Middle frontal gyrus (tissue), 1 donor: ENCODE measurements around the gene EPB41.

Experiments
- DNase-seq: peaks from one replicate; pipeline ENCODE4 v3.0.0-alpha.2; 2015; ENCODE audit warnings: low spot score; ENCODE audit errors: extremely low spot score

EPB41 gene

GRCh38 chr1:28890836-28891235 is 23.5 kb upstream of the EPB41 start:
- DNase-seq: no peak

DNA sequence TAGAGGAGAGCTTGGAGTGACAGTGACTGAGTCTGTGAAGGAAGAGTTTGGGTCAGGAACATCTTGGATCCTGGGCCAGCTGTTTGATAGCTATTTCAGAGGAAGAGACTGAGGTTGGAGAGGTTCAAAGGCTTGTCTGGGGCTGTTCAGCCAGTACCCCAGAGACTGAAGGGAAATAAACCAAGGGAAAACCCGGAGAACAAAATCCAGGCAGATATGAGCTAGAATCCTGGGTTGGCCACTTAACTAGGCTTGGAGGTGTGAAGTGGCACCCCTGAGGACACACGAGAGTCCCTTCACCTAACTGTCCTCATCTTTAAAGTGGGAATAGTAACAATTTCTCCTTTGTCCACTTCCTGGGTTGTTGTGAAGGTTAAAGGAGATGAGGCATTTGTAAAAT is 23.1 kb upstream of the EPB41 start:
- DNase-seq: no peak

GRCh38 chr1:28893403-28894102 is 20.8 kb upstream of the EPB41 start:
- DNase-seq: no peak

DNA sequence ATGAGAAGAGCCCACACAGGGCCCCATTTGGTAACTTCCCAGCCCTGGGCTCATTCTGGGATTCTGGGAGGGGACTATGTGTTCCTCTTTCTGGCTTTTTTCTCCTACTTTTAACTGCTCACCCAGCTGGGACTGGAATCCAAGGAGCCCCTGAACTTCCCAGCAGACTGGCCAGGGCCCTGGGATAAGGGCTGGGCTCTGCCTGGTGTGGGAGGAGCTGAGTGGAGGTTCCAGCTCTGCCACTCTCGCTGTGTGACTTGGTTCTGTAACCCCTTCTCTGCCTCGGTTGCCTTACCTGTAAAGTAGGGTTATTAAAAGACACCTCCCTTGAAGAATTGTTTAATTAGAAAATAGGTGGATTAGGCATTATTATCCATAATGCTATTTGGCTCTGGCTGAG is 19.6 kb upstream of the EPB41 start:
- no peak for DNase-seq

DNA sequence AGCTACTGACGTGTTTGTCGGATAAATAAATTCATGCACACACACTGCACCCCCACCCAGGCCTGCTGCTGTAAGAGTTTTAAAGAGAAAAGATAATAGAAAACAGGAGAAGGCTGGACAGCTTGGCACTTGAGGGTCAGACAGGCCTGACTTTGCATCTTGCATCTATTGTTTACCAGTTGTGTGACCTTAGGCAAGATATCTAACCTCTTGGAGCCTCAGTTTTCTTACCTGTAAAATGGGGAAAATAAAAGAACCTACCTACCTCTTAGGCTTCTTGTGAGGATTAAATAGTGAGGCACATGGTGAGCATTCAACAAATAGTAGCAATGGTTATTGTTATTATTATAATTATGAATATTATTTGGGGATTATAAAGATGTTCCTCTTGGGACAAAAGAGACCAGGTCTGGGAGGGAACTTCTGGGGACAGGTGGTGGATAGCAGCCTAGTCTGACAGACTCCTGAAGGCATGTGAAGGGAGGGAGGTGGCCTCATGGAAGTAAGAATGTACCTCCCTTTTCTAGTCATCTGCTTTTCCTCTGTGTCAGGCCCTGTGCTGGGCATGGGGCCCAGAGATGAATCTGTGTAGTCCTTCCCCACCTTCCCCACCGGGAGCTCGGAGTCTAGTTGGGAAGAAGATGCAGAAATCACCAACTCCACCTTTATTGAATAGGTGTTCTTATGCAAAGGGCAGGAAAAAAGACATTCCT is 18.3 kb upstream of the EPB41 start:
- no peak for DNase-seq

- DNase-seq: no peak
Observed at GRCh38 chr1:28896609-28896986, 17.8 kb upstream of the EPB41 start.

- DNase-seq: no peak
Observed at GRCh38 chr1:28897789-28898188, 16.6 kb upstream of the EPB41 start.

DNA sequence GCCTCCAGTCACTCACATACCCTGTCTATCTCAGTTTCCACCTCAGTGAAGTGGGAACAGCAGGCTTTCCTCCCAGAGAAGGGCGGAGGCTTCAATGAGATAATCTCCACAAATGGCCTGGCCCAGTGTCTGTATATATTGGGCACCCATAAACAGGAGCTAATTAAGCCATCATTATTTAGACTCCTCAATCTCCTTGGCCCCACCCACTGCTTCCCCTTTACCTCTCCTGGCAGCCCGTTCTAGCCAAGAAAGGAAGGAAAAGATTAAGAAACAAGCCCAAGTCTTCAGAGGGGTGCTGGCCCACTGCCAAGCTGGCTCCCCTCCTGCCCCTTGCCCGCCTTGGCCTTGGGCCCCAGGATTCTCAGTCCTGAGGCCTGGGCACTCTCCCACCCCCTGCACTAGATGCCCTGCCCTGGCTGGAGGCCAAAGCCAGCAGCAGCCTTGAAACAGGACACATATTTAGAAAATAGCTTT is 15.9 kb upstream of the EPB41 start:
- no peak for DNase-seq

DNA sequence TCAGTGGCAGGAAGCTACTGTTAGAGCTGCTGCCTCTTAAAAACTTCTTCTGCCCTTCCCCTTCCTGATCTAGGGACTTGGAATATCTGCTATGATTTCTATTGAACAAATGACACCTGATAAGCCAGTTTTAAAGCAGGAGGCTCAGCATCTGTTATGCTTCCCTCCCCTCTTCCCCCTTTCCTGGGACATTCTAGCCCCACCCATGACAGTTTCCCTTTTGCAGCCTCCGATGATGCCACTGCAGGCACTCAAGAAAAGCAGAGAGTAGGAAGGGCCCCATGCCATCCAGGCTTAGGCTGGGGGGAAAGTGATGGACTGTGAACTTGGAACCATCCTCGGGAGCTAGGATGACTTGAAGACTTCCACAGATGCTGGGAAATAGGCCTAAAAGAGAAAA is 15.1 kb upstream of the EPB41 start:
- DNase-seq: no peak

GRCh38 chr1:28900562-28900961 is 13.8 kb upstream of the EPB41 start:
- no peak for DNase-seq

DNA sequence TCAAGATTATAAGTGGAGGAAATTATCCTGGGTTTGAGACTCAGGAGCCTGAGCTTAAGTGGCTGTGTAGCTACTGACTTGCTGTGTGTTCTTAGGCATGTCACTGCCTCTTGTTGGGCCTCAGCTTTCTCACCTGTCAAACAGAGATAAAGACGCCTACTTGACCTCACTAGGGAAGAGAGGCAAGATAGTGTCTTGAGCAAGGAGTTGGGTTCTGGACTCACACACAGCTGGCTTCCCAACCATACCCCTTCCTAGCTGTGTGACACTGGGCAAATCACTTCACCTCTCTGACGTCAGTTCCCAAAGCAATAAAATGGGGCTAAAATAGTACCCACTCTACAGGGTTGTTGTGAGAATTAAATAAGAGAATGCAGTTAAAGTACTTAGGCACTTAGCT is 11.6 kb upstream of the EPB41 start:
- no peak for DNase-seq

- no peak for DNase-seq
Observed at GRCh38 chr1:28905921-28906666, 8.3 kb upstream of the EPB41 start.

DNA sequence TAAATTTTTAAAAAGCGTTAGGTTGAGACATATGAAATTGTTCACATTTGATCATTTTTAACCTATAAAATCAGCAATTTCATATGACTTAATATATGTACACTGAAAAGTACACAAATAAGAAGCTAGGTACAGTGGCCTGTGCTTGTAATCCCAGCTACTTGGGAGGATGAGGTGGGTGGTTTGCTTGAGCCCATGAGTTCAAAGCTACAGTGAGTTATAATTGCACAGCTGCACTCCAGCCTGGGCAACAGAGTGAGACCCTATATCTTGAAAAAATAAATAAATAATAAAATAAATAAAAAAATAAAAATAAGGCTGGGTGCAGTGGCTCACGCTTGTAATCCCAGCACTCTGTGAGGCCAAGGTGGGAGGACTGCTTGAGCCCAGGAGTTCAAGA is 5.2 kb upstream of the EPB41 start:
- no peak for DNase-seq

- no peak for DNase-seq
Observed at GRCh38 chr1:28910379-28911115, 3.8 kb upstream of the EPB41 start.

DNA sequence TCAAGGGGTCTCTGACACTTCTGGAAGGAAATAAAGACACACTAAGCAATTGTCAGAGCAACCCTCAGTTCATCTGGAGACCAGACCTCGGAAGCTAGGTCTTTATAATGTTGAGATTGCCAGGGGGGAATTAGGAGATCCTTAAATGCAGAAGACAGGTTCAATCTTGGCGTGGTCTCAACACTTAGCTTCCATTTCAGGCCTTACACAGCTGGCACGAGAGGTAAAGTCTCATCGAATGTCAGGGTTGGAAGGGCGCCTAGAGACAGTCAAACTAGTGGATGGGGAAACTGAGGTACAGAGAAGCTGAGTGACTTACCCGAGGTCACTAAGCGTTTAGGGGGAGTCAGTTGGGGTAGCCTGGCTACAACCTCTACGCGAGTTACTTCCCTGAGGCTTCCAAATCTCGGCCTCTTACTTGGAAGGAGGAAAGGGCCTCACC is 562 bp upstream of the EPB41 start:
- no peak for DNase-seq

DNA sequence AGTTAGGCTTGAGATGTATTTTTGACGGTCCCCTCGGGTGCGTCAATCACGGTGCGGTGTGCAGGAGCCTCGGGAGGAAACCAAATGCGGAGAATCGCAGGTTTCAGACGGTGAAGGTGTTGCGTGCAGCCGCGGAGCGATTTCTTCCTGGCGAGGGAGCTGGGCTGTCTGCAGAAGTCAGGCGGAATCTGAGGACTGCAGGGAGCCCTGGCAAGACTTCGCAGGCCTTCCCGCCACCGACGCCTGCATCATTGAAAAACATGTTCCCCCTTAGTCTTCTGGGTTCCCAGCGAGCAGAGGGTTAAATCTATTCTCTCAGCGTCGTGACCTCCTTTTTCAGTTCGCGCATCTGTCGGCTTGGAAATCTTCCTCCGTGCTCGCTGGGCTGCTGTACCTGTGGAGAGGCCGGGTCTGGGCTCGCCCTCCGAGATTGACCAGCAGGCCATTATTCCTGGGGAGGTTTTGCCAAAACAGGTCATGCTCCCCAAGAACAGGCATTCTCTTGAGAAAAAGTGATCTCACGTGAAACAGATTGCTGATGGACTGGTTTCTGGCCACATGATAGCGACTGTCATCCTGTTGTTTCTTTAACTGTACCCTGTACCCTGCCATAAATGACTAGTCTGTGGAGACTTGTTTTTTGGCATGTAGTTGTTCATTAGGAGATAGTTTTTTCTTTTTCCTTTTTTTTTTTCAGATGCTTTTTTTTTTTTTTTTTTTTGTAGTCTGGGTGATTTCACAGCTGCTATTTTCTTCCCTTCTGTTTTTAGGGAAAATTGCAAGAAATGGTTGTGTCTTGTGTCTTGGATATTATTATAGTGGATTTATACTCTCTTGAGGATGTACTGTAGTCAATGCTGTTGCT is 894 bp downstream of the EPB41 start:
- no peak for DNase-seq

DNA sequence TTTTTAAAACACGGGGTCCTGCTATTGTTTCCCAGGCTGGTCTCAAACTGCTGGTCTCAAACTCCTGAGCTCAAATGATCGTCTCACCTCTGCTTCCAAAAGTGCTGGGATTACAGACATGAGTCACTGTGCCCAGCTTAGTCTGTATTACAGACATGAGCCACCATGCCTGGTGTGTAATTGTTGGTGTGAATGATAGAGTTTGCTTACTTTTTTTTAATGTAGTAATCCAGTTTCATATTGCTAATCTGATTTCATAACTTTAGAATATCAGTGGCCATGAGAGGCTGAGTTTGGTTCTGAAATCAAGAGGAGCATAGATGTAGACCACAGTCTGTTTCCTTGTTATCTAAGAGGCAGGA is 3.4 kb downstream of the EPB41 start:
- no peak for DNase-seq

DNA sequence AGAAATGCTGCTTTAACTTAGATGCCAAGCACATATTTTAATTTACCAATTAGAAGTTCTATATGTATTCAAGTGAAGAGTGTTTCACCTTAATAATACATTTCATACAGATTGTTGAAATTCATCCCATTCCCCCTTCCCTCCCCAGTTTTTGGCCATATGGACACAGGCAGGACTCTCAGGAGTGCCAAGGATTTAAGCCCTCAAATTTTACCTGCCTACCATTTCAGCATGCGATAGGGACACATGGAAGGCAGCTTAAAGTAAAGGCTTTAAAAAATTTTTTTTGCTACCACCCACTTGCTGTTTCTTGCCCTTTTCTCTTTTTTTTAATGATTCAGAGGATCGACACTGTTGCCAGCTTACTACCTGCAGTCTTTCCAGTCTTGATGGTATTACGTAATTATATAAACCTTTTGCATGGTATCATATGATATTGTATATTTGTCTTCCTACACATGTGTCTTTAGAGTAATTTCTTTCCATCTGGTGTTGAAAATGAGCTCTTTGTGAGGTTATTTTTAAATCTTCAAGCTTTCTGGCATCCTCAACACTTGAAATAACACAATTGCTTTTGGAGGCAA is 7.0 kb downstream of the EPB41 start:
- peak; percentile 34 for DNase-seq

GRCh38 chr1:28925350-28925891 is 11.1 kb downstream of the EPB41 start:
- DNase-seq: no peak

GRCh38 chr1:28926629-28927265 is 12.4 kb downstream of the EPB41 start:
- DNase-seq: no peak
